Daoy (cell line): ENCODE results near the gene TRMT1L. TPM values are rescaled to one million over a fixed set of nuclear protein-coding genes. Genes with fewer than 3 reads are reported as not detected.

Experiments used
- total RNA-seq: library from RNA; depleted of rRNA; stranded (reverse); fragments of >200 nt; shearing (Covaris generic); gene quantifications from 2 replicates; pipeline ENCODE4 v1.2.3, GENCODE V29; 2014; rRNA removed

TRMT1L gene
- total RNA-seq, 1 experiment from 2014 or later, result 16.1 TPM

Other genes with a start within 250 kb of the TRMT1L start
- gene NIBAN1, start 182.4 kb downstream of the TRMT1L start, total RNA-seq, result 15.4 and 17.4 TPM in 2 replicates
- 20.2 and 24.1 TPM in 2 replicates for gene RNF2, start 111.4 kb downstream of the TRMT1L start, total RNA-seq
- gene SWT1, start 214 bp upstream of the TRMT1L start, total RNA-seq, result 2.3 and 3.2 TPM in 2 replicates
- gene IVNS1ABP, start 160.3 kb upstream of the TRMT1L start, total RNA-seq, result 70.2 and 81.0 TPM in 2 replicates